Measurements from ENCODE around the gene HES1. TPM values are rescaled to one million over a fixed set of nuclear protein-coding genes. Genes with fewer than 3 reads are reported as not detected.

Gene HES1
- total RNA-seq, 1 donor from 2014 or later = 142 TPM

- Mint-ChIP-seq H3K27me3 (no peaks in the 10 kb centered on the region), H3K4me1 (ENCODE audit: low read depth) (peaks cover 39% of the 10 kb centered on the region), H3K36me3 (ENCODE audit: insufficient read depth) (peaks cover 19% of the 10 kb centered on the region), H3K27ac (peak overlapping the region; percentile 94), H3K9me3 (ENCODE audit: low read depth) (no peaks in the 10 kb centered on the region), H3K4me3 (ENCODE audit: low read depth) (peak overlapping the region; percentile 90)
- no peak for DNase-seq (ENCODE audit: low spot score, unreplicated experiment)
- no peak for TF ChIP-seq CTCF (IDR thresholded peaks at IDR 0.05; ENCODE audit: unreplicated experiment)
These were observed 615 bp downstream of the HES1 start for GRCh38 chr3:194136519-194137007.

- no peak for TF ChIP-seq CTCF (IDR thresholded peaks at IDR 0.05; ENCODE audit: unreplicated experiment)
- Mint-ChIP-seq H3K27me3 (no peaks in the 10 kb centered on the region), H3K9me3 (ENCODE audit: low read depth) (no peaks in the 10 kb centered on the region), H3K4me3 (ENCODE audit: low read depth) (peak overlapping the region; percentile 90), H3K27ac (peak overlapping the region; percentile 94), H3K4me1 (ENCODE audit: low read depth) (peaks cover 39% of the 10 kb centered on the region), H3K36me3 (ENCODE audit: insufficient read depth) (peaks cover 19% of the 10 kb centered on the region)
- no peak for DNase-seq (ENCODE audit: low spot score, unreplicated experiment)
These were observed 1.1 kb downstream of the HES1 start for GRCh38 chr3:194137008-194137505.

GRCh38 chr3:194137506-194138474 is 1.8 kb downstream of the HES1 start:
- Mint-ChIP-seq H3K27me3 (no peaks in the 10 kb centered on the region), H3K9me3 (ENCODE audit: low read depth) (no peaks in the 10 kb centered on the region), H3K36me3 (ENCODE audit: insufficient read depth) (peaks cover 19% of the 10 kb centered on the region), H3K4me1 (ENCODE audit: low read depth) (peaks cover 38% of the 10 kb centered on the region), H3K27ac (peak overlapping the region; percentile 94), H3K4me3 (ENCODE audit: low read depth) (peak overlapping the region; percentile 96)
- peak; percentile 49 for DNase-seq (ENCODE audit: low spot score, unreplicated experiment)
- TF ChIP-seq CTCF (IDR thresholded peaks at IDR 0.05; ENCODE audit: unreplicated experiment) = peak; percentile 57

- H3K27ac Mint-ChIP-seq = peak overlapping the region; percentile 67
- no peak for DNase-seq (ENCODE audit: low spot score, unreplicated experiment)
- no peaks in the 10 kb centered on the region for H3K9me3 Mint-ChIP-seq (ENCODE audit: low read depth)
- peaks cover 31% of the 10 kb centered on the region for H3K4me1 Mint-ChIP-seq (ENCODE audit: low read depth)
- no peak for TF ChIP-seq CTCF (IDR thresholded peaks at IDR 0.05; ENCODE audit: unreplicated experiment)
- H3K36me3 Mint-ChIP-seq (ENCODE audit: insufficient read depth) = peaks cover 19% of the 10 kb centered on the region
- peak overlapping the region; percentile 96 for H3K4me3 Mint-ChIP-seq (ENCODE audit: low read depth)
- no peaks in the 10 kb centered on the region for H3K27me3 Mint-ChIP-seq
These were observed 2.8 kb downstream of the HES1 start for GRCh38 chr3:194138732-194139070.

- peaks cover 19% of the 10 kb centered on the region for H3K36me3 Mint-ChIP-seq (ENCODE audit: insufficient read depth)
- TF ChIP-seq CTCF (IDR thresholded peaks at IDR 0.05; ENCODE audit: unreplicated experiment) = no peak
- peak overlapping the region; percentile 96 for H3K4me3 Mint-ChIP-seq (ENCODE audit: low read depth)
- H3K9me3 Mint-ChIP-seq (ENCODE audit: low read depth) = no peaks in the 10 kb centered on the region
- peaks cover 31% of the 10 kb centered on the region for H3K4me1 Mint-ChIP-seq (ENCODE audit: low read depth)
- no peaks in the 10 kb centered on the region for H3K27me3 Mint-ChIP-seq
- DNase-seq (ENCODE audit: low spot score, unreplicated experiment) = no peak
- H3K27ac Mint-ChIP-seq = peak overlapping the region; percentile 67
These were observed 3.3 kb downstream of the HES1 start for GRCh38 chr3:194139071-194139813.

Data from progenitor cell of endocrine pancreas (in vitro differentiated cells).